BLaER1 treated with 17β-estradiol and CSF1 and Interleukin-3, amounts not matched to agents 10 nM and 100 nM (cell line): ENCODE data around the gene RNF169.

Experiments used
- H3K27ac ChIP-seq, 11 experiments: shearing (Covaris generic); formaldehyde crosslinking; 2 replicates each; pipeline ENCODE4 v1.8.1; 2022
- H3K27me3 ChIP-seq, 11 experiments: shearing (Covaris generic); formaldehyde crosslinking; 2 replicates each; pipeline ENCODE4 v1.8.1; 2022
- H3K36me3 ChIP-seq, 11 experiments: shearing (Covaris generic); formaldehyde crosslinking; 2 replicates each; pipeline ENCODE4 v1.8.1; 2022
- H3K4me1 ChIP-seq, 10 experiments: shearing (Covaris generic); formaldehyde crosslinking; 2 replicates each; pipeline ENCODE4 v1.8.1; 2022
- H3K4me2 ChIP-seq, 11 experiments: shearing (Covaris generic); formaldehyde crosslinking; 2 replicates each; pipeline ENCODE4 v1.8.1; 2022
- H3K4me3 ChIP-seq, 10 experiments: shearing (Covaris generic); formaldehyde crosslinking; 2 replicates each; pipeline ENCODE4 v1.8.1; 2022
- H3K9ac ChIP-seq, 11 experiments: shearing (Covaris generic); formaldehyde crosslinking; 2 replicates each; pipeline ENCODE4 v1.8.1; 2022
- H3K9me3 ChIP-seq, 11 experiments: shearing (Covaris generic); formaldehyde crosslinking; replicated peaks in 1 of 11; 2 replicates each; pipeline ENCODE4 v1.8.1; 2022
- H4K20me1 ChIP-seq, 11 experiments: shearing (Covaris generic); formaldehyde crosslinking; 2 replicates each; pipeline ENCODE4 v1.8.1; 2022
- Cebpa-rat ChIP-seq, 11 experiments: shearing (Covaris generic); IDR thresholded peaks; 2 replicates each; pipeline ENCODE4 v1.8.1; 2022

The RNF169 gene

DNA sequence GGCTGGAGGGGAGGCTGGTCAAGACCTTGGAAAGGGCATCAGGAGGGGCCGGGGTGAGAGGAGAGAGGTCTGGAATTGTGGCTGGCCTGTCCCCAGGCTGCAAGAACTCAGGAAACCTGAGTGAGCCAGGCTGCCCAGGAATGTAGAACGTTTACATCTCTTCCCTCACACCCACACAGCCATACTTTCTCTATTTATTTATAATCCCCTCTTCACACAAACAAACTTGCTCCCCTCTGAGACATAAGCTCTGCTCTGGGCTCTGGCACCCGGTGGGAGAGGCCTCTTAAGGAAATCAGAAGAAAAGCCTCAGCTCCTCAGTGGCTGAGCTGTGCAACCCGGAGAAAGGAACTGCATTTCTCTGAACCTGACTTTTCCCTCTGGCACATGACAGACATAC lies 22.9 kb upstream of the RNF169 start:
- no peak overlapping the region for H3K4me2 ChIP-seq
- no peak overlapping the region for H3K9ac ChIP-seq
- H3K4me1 ChIP-seq: no peaks in the 10 kb centered on the region
- H4K20me1 ChIP-seq: peaks cover 0 to 5% (median 0%) of the 10 kb centered on the region in 11 experiments; a peak in 2 of 22 replicates
- no peak overlapping the region for H3K27ac ChIP-seq
- H3K36me3 ChIP-seq: no peaks in the 10 kb centered on the region
- no peak for TF ChIP-seq Cebpa-rat (IDR thresholded peaks at IDR 0.05)
- H3K9me3 ChIP-seq: peaks cover 0 to 3% (median under 1%) of the 10 kb centered on the region in 11 experiments; a peak in 9 of 22 replicates
- H3K27me3 ChIP-seq: peaks cover 22 to 32% (median 26%) of the 10 kb centered on the region in 11 experiments
- no peak overlapping the region for H3K4me3 ChIP-seq

DNA sequence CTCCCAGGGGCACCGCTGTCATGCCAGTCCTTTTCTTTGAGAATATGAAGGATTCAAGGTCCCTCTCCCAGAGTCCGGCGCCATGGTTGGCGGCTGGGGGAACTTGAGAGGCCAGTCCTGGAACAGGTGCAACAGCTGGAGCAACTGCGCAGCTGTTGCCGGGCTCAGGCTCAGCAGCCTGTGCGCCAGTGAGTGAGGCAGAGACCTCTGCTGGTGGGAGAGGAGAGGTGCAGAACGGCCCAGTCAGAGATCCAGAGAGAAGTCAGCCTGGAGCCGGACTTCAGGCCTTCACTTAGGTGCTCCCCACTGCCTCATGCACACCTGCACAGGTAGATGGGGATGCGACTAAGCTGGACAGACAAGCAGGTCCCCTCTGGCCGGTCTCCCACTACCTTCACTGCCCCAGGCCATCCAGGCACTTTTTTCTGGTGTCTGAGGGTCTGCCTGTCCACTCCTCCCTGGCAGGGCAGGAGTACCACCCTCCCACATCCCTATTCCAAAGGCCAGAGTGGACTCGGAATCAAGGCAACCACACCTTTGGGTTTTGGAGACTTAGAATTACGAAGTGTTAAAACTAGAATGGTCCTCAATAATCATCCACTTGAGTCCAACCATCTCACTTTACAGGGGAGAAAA lies 22.0 kb upstream of the RNF169 start:
- Histone ChIP-seq H3K27me3 (peaks cover 31 to 42% (median 36%) of the 10 kb centered on the region in 11 experiments), H3K4me2 (peak overlapping the region in 2 of 11 experiments; percentile 16 to 42; a peak in 1 of 22 replicates)

DNA sequence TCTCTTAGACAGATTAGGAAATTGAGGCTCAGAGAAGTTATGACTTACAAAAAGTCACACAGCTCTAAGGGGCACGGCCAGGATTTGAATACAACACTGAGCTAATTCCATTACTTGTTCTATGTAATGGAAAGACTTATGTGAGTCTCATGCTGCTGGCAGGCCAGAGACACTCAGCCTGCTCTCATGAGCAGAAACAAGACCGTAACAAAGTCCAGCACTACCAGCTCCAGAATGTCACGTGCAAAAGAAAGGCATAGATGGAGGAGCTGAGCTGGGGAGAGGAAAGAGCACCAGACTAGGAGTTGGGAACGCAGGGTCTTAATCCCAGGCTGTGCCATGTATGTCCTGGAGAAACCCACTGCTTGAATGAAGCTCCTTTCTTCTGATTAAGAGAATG lies 19.3 kb upstream of the RNF169 start:
- Histone ChIP-seq H3K9me3 (peaks cover 13 to 22% (median 17%) of the 10 kb centered on the region in 11 experiments; a peak in 19 of 22 replicates), H3K27ac (no peak overlapping the region), H3K4me3 (no peak overlapping the region), H3K4me1 (no peaks in the 10 kb centered on the region), H3K27me3 (peaks cover 43 to 63% (median 55%) of the 10 kb centered on the region in 11 experiments), H3K36me3 (0 out of 22 replicates have a peak, but pooled peaks cover 0 to 7% (median 0%) of the 10 kb centered on the region in 11 experiments), H3K4me2 (no peak overlapping the region), H4K20me1 (peaks cover 0 to 7% (median 0%) of the 10 kb centered on the region in 11 experiments; a peak in 2 of 22 replicates), H3K9ac (no peak overlapping the region)
- TF ChIP-seq Cebpa-rat (IDR thresholded peaks at IDR 0.05): no peak

More for the DNA sequence above, 22.0 kb upstream of the RNF169 start:
- no peaks in the 10 kb centered on the region for H3K4me1 ChIP-seq
- H3K9me3 ChIP-seq: peaks cover 5 to 13% (median 10%) of the 10 kb centered on the region in 11 experiments; a peak in 19 of 22 replicates
- no peak for TF ChIP-seq Cebpa-rat (IDR thresholded peaks at IDR 0.05)
- peaks cover 0 to 7% (median 0%) of the 10 kb centered on the region in 11 experiments; a peak in 2 of 22 replicates for H4K20me1 ChIP-seq
- no peak overlapping the region for H3K4me3 ChIP-seq
- H3K27ac ChIP-seq: no peak overlapping the region
- no peak overlapping the region for H3K9ac ChIP-seq
- H3K36me3 ChIP-seq: 0 out of 22 replicates have a peak, but pooled peaks cover 0 to 7% (median 0%) of the 10 kb centered on the region in 11 experiments

DNA sequence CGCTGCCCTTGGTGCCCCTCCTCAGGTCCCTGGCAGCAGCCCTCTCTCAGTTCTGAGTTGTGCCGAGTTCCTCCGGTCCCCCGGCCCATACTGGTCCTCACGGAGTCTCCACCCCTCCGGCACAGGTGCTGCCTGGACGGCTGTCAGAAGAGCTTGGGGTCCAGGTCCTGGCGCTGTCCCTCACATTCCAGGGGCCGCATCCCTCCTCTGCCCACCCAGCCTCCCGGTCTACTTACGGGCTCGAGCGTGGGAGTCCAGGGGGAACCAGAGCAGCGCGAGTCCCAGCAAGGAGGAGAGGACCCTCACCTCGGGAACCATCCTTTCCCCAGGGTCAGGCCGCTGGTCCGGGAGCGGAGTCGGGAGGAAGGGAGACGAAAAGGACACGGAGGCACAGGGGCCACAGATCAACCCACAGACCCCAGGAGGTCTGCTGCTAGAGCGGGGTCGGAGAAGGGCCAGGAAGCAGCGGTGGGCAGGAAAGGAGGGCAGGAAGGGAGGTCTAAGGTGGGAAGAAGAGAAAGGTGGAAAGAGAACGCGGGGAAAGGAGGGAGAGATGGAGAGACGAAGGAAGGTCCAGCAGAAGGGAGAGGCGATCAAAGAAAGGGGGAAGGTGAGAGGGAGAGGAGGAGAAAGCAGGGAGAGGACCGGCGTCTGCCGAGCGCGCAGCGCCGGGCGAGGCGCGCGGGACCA lies 17.9 kb upstream of the RNF169 start:
- TF ChIP-seq Cebpa-rat (IDR thresholded peaks at IDR 0.05): no peak
- no peak overlapping the region for H3K9ac ChIP-seq
- H3K4me2 ChIP-seq: no peak overlapping the region

GRCh38 chr11:74731301-74732094 lies 17.2 kb upstream of the RNF169 start, which contains the start of gene CHRDL2:
Gene CHRDL2, minus strand, starts transcription at chr11:74731426. Its CDS starts 538 bp downstream, at chr11:74730888.
- no peak within 1 kb of the TSS; a peak in 1 of 20 replicates for H3K4me3 ChIP-seq

More for the DNA sequence above, 17.9 kb upstream of the RNF169 start:
- Histone ChIP-seq H3K36me3 (0 out of 22 replicates have a peak, but pooled peaks cover 0 to 7% (median 0%) of the 10 kb centered on the region in 11 experiments), H3K27ac (no peak overlapping the region), H4K20me1 (peaks cover 0 to 7% (median 0%) of the 10 kb centered on the region in 11 experiments; a peak in 2 of 22 replicates), H3K4me1 (no peaks in the 10 kb centered on the region), H3K9me3 (peaks cover 13 to 22% (median 17%) of the 10 kb centered on the region in 11 experiments; a peak in 19 of 22 replicates), H3K27me3 (peaks cover 43 to 63% (median 55%) of the 10 kb centered on the region in 11 experiments), H3K4me3 (no peak overlapping the region)

GRCh38 chr11:74734559-74734925 lies 14.1 kb upstream of the RNF169 start:
- no peak overlapping the region for H3K27ac ChIP-seq
- peaks cover 0 to 7% (median 0%) of the 10 kb centered on the region in 11 experiments; a peak in 1 of 22 replicates for H4K20me1 ChIP-seq
- H3K4me1 ChIP-seq: no peaks in the 10 kb centered on the region
- 0 out of 22 replicates have a peak, but pooled peaks cover 0 to 7% (median 0%) of the 10 kb centered on the region in 11 experiments for H3K36me3 ChIP-seq
- peaks cover 33 to 45% (median 39%) of the 10 kb centered on the region in 11 experiments for H3K27me3 ChIP-seq
- no peak overlapping the region for H3K4me3 ChIP-seq
- peaks cover 13 to 22% (median 18%) of the 10 kb centered on the region in 11 experiments; a peak in 20 of 22 replicates for H3K9me3 ChIP-seq
- no peak overlapping the region for H3K9ac ChIP-seq
- TF ChIP-seq Cebpa-rat (IDR thresholded peaks at IDR 0.05): no peak
- no peak overlapping the region for H3K4me2 ChIP-seq

More at GRCh38 chr11:74731301-74732094, 17.2 kb upstream of the RNF169 start, which contains the start of gene CHRDL2:
- Histone ChIP-seq H3K9me3 (peaks cover 13 to 22% (median 17%) of the 10 kb centered on the region in 11 experiments; a peak in 19 of 22 replicates), H3K27ac (no peak within 1 kb of the TSS), H3K4me2 (no peak within 1 kb of the TSS), H3K36me3 (0 out of 22 replicates have a peak, but pooled peaks cover 0 to 7% (median 0%) of the 10 kb centered on the region in 11 experiments), H3K9ac (no peak within 1 kb of the TSS), H3K4me1 (no peaks in the 10 kb centered on the region), H3K27me3 (peaks cover 43 to 63% (median 55%) of the 10 kb centered on the region in 11 experiments), H4K20me1 (peaks cover 0 to 7% (median 0%) of the 10 kb centered on the region in 11 experiments; a peak in 2 of 22 replicates)
- no peak for TF ChIP-seq Cebpa-rat (IDR thresholded peaks at IDR 0.05)

DNA sequence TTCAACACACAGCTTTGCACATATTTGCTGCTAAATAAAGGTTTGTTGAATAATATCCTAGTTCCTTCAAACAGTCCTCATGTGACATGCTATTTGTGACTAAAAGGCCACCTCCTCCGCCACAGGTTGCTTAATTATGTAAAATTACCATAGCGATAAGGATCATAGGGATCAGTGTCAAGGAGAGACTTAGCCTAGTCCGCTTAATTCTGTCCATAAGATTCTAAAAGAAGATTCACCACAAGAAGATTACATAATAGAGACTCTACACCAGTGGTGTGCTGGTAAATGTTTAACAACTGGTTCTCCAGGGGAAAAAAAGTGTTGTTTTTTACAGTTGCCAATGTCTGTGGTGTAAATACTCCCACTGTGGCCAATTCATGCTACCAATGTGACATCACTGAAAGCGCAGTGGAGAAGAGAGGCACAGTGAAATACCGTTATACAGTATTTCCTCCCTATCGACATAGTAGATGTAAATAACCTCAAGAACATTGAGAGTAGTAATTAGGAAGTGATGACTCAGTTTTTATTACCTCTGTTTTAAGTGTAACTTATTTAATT lies 13.2 kb upstream of the RNF169 start:
- no peak overlapping the region for H3K9ac ChIP-seq
- peaks cover 0 to 4% (median 0%) of the 10 kb centered on the region in 11 experiments; a peak in 1 of 22 replicates for H4K20me1 ChIP-seq
- H3K4me3 ChIP-seq: no peak overlapping the region
- TF ChIP-seq Cebpa-rat (IDR thresholded peaks at IDR 0.05): no peak
- H3K4me1 ChIP-seq: no peaks in the 10 kb centered on the region
- 0 out of 22 replicates have a peak, but pooled peaks cover 0 to 7% (median 0%) of the 10 kb centered on the region in 11 experiments for H3K36me3 ChIP-seq
- H3K27me3 ChIP-seq: peaks cover 24 to 36% (median 30%) of the 10 kb centered on the region in 11 experiments
- H3K9me3 ChIP-seq: peaks cover 18 to 30% (median 26%) of the 10 kb centered on the region in 11 experiments
- H3K27ac ChIP-seq: no peak overlapping the region
- H3K4me2 ChIP-seq: no peak overlapping the region

GRCh38 chr11:74736031-74736430 lies 12.6 kb upstream of the RNF169 start:
- Histone ChIP-seq H4K20me1 (no peaks in the 10 kb centered on the region), H3K9ac (no peak overlapping the region), H3K4me3 (no peak overlapping the region), H3K36me3 (0 out of 22 replicates have a peak, but pooled peaks cover 0 to 6% (median 0%) of the 10 kb centered on the region in 11 experiments), H3K9me3 (peaks cover 18 to 24% (median 21%) of the 10 kb centered on the region in 11 experiments), H3K27ac (no peak overlapping the region), H3K4me1 (no peaks in the 10 kb centered on the region), H3K27me3 (peaks cover 18 to 30% (median 24%) of the 10 kb centered on the region in 11 experiments), H3K4me2 (no peak overlapping the region)
- no peak for TF ChIP-seq Cebpa-rat (IDR thresholded peaks at IDR 0.05)
